HG02938 (cell line): ENCODE measurements around the gene KRT2.

ENCODE experiments used
- ATAC-seq: cut with Tn5 transposase; IDR thresholded peaks from one replicate; pipeline ENCODE4 v1.9.1; 2021; ENCODE audit warnings: mild to moderate bottlenecking, moderate library complexity; ENCODE audit not compliant: unreplicated experiment

Gene KRT2

DNA sequence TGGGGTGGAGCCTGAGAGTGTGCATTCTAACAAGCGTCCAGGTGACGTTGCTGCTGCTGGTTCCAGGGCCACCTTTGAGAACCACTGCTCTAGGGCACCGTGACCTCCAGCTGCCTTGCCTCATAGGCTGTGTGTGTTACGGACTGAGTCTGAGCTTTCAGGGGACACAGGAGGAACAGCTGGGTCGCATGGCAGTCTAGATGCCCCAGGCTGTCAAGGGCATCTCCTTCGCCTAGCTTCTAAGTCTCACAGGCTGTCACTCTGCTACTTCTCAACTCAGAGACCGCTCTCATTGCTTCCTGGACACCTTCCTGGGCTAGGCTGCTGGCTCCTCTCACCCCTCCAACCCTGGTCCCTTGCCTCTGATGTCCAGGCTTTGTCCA is 34.6 kb downstream of the KRT2 start:
- ATAC-seq, result no peak

DNA sequence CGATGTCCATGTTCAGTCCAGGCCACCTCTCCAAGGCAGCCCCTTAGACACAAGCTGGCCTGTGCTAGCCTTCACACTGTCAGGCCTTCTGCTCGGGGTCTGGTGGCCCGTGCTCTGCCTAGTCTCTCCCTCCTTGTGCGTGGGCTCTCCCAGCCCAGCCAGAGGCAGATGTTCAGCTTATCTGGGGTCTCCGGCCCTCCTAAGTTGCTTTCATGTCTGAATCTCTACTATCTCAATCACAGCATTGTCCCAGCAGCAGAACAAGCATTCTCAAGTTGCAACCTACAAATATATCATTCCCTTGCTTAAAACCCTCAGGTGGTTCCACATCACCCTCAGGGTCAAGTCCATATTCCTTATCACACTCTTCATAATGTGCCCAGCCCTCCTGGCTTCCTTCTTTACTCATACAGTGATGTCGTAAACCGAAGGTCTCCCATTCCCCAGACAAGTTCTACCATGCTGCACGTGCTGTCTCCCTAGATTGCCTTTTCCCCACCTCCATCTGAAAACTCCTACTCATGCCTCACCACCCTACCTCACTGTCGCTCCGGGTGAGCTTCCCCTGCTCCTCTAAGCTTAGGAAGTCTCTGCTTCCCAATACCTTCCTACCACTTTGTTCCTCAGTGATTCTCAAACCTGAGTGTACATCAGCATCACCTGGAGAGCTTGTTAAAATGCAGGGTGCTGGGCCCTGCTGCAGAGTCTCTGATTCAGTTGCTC is 35.2 kb downstream of the KRT2 start:
- no peak for ATAC-seq

DNA sequence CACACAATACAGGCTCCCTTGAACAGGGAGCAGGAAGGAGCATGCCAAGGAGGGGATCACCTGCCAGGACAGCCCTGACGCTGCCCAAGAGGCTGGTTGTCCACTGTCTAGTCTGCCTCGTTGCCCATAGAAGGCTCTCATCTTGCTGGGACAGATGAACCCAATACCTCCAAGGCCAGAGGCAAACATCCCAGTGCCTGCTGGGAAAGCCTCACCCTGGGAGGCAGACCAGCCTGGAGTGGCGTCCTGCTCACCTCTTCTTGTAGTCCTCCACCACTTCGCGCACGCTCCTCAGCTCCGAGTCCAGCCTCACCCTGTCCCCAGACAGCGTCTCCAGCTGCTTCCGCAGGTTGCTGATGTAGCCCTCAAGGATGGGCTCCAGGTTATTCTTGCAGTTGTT is 36.1 kb downstream of the KRT2 start:
- no peak for ATAC-seq

DNA sequence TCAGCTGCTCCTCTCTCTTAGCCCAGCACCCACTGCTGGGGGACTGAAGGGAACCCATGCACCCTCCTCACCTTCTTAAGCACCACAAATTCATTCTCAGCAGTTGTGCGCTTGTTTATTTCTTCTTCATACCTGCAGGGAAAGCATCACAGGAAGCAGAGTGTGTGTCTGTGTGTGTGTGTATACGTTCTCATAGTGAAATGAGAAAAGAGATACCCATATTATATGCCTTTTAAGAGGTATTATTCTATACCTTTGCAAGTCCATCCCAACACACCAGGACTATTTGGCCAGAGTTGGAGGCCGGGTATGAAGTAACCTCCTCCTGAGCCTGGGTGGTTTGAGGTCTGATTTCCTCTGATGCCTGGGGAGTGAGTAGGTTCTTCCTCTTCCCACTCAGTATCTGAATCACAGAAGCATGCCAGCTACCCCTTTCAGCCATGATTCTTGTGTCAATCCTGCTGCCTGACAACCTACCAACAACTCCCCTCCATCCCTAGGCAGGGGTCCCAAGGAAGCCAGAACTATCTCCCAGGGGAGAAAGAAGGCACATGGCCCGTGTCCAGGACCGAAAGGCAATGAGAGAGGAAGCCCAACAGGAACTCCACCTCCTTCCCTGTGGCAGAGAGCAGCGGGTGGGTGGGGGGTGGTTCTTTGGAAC is 36.7 kb downstream of the KRT2 start:
- ATAC-seq, result no peak

DNA sequence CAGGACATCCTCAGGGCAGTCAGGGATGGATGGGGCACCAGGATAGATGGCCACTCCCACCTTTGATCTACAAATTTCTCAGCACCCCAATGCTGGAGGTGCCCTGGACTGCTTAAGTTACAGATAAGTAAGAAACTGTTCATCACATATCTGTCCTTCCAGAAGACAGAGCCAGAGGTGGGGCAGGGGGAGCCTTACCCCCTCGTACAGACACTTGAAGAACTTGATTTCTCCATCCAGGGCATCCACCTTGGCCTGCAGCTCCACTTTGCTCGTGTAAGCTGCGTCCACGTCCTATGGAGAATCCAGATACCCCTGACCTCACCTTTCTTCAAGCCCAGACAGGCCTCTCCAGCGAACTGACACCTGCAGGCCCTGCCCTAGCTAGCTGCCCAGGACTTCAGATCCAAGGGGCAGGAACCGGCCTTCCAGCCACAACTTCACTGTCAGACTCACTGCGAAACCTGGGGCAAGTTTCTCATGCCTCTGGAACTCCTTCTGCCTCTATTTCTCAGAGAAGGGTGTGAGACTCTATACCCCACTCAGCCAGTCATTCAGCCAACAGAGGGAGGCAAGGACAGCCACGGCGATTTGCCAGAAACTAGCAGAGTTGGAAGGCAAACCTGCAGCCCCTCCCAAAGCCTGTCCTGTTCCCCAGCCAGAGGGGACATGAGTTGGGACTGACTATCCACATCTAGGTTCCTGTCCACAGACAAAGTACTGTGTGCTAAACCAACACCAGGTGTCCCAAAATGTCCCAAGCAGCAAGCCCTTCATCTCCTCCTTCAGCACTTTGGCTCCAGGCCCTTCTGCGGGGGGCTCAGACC is 37.4 kb downstream of the KRT2 start:
- ATAC-seq, result no peak

DNA sequence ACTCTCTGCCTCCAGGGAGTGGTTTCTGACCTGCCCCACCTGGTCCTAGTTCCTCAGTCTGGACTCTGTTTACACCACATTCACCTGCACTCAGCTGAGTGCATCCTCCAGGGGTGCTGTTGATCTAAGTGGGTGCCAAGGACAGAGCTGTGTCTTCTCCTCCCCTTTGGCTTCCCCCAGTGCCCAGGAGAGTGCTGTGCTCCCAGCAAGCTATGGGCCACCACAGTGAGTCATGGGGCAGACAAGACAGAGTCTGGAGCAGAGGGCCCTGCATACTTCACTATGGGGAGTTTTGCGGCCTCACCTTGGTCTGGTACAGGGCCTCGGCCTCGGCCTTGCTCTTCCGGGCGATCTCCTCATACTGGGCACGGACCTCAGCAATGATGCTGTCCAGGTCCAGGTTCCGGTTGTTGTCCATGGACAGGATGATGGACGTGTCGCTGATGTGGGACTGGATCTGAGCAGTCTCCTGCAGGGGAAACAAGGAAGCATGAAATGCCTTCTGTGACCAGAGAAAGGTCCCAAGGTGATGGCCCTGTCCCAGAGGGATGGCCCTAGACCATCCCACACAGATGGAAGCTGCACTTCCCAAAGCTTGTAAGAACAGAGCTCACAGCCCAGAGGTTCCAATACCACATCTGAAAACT is 38.5 kb downstream of the KRT2 start:
- no peak for ATAC-seq

DNA sequence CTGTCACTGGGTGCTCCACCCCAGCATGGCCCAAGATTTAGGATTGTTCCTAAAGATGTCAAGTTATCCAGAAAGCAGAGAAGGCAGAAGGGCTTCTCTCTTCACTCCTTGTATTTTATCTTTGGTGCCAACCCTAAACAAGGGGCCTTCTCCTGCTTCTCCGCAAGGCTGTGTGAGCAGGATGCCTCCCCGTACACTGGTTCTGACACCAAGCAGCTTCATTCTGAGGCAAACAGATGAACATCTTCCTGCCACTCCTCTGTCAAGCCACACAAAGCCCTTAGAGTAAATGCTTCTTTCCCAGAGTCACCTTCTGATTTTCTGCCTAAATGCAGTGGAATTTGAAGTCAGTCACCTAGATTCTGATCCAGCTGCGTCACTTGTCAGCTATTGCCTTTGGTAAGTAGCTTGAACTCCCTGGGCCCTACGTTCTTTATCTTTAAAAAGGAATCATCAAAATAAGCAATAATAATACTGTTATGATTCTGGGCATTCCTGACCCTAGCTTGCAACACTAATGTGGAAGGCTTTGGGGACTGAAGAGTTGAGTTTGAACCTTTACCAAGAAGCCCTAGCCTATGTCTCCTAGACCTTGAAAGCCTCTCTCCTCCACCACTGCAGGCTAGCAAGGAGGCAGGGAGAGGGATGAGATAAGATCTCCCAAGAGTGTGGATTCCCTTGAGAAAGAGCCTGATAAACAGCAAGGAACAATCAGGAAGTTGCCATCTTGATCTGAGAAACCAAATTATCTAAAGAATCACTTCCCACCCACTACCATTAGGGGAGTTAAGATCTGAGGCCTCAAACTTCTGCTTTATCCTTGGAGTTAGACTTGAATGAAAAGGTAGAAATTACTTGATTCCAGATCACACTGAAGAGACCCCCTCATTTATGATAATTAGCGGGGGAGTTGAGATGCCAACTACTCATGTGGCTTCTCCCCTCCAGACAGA is 39.3 kb downstream of the KRT2 start:
- ATAC-seq, result no peak

DNA sequence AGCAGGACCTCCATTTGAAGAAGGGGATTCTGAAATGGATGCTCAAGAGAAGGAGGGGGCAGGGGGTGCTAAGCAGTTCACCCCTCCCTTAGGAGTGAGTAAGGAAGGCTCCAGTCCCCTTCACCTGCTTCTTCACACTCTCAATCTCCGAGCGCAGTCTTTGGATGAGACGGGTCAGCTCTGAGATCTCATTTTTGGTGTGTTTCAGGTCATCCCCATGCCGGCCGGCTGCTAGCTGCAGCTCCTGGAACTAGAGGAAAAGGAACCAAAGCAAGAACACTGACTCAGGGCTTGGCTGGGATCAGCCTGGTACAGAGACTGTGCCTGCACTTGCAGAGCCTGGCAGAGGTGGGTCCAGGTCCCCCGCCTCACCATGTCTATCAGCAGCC is 40.9 kb downstream of the KRT2 start:
- ATAC-seq, result no peak

DNA sequence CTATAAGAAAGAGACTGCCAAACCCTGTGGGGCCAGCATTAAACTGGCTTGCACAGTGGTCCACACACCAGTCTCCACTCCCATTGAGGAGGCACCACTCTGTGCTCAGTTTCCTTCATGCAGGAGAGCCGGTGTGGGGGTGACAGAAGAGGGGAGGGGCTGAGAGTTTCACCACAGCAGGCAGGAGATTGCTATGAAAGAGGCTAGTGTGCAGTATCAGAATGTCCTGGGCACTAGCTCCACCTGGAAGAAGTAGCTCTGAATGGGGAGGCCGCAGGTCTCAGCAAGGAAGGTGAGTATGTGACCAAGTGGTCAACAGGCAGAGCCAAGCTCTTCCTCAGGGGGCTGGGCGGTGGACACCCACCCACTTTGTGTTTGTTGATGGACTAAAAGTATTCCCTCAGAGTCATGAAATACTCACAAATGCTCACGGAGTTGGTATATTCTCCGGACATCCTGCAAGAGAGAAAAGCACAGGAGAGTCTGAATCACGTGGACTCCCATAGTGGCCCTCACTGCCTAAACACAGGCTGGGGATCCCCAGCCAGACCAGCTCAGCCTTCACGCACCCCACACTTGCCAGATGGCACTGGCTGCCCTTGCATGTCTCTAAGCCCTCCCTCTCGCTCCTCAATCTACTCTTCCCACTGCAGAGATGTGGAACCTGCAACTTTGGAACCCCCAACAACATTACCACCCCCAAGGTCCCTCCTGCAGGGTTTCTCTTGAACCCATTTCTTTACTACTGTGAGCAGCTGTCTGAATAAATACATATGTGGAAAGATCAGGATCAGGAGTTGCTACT is 43.0 kb downstream of the KRT2 start:
- ATAC-seq, result no peak

DNA sequence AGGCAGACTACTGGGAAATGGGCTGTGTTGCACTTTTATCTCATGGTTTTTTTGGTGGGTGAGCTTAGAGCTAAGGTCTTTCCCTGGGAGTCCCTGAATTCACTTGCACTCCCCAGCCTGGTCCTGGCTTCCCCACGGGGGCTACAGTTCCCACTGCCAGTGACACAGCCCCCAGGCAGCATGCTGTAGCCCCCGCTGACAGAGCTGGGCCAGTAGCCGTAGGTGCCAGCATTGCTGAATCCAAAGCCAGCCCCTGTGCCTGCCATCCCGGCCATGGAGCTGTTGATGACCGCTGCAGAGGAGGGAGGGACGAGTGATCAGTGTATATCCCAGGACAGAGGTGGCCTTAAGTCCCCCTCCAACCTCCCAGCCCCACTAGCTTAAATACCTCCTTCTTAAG is 43.9 kb downstream of the KRT2 start:
- ATAC-seq, result no peak

DNA sequence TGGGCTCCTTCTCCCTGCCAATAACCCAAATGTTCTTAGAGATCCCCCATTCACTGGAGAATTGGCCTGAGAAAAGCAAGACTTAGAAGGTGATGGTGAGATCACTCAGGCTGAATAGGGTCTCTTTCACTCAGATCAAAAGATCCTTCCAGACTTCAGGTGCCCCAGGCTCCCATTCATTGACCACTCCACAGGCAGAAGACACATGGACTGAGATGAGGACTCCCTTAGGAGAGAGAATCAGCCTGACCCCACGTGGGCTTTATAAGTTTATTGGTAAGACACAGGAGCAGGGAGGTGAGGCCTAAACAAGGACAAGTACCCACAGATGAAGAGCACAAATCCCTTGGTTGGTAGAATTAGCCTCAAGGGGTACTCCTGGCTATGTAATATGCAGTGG is 44.7 kb downstream of the KRT2 start:
- ATAC-seq, result no peak

DNA sequence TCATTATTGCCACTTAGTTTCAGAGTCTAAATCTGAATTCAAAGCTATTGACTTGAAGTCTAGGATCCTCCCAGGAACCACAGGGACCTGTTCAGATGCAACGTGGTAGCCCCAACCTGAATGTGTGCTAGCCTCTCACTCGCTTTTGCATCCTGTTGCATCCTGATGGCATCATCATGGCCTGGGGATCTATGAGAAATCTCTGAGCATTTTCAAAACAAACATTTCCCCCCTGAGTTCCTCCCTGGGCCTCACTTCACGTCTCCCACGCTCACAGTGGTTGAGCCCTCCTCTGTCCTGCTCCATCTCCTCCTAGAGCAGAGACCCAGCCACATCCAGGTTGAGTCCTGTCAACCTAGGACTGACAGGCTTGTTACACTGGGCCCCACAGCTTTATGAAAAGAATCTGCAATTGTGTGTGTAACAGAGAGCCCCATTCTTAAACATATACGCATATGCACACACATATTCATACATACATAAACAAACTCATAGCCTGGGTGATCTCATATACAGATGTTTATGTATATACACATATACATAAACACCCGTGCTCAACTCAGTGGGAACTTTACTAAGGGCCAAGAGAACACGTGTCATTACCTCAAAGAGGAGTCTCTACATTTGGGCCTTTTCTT is 45.3 kb downstream of the KRT2 start:
- ATAC-seq, result no peak

DNA sequence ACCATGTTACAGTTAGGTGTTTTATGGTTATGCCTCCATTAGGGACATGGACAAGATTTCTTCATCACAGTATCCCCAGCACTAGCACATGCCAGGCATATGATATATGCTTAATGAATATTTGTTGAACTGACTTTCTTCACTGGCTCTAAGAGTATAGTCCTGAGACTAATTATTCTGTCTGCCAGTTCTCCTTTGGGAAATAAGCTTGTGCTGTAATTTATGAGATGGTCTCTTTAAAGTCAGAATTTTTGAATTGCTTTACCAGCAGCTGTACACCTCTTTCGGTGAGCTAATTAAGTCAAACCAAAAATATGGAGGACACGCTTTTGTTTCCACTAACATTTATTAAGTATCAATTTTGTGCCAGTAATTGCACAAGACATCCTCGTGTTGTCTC is 45.9 kb downstream of the KRT2 start:
- ATAC-seq, result no peak

DNA sequence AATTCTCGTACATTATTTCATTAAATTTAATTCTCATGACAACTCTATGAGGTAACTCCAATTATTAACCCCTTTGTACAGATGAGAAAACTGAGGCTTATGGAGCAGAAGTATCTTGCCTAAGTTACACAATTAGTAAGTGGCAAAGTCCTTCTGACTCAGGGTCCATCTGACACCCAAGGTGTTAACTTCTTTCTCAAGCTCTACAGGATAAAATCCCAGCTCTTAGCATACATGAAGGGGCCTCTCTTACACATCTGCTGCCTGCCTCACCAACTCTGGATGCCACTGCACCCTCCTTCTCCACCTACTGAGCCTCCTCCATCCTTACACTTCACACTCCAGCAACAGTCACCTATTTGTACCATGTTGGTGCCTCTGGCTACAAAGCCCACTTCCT is 46.5 kb downstream of the KRT2 start:
- ATAC-seq, result no peak

DNA sequence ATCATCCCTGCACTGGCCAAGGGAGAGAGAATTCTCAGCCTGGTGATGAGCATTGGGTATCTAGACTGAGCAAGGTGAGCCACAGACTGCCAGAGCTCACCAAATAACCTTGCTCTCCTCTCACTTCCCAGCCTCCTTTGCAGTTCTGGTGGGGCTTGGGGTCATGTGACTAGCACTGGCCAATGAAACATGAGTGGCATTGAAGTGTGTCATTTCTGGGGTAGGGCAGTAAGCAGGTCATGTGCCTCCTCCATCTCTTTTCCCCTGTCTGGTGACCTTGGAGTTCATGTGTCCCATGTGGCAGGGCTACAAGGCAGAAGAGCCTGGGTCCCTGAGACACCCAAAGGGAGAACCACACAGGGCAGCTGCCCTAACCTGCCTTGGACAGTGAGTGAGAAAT is 47.2 kb downstream of the KRT2 start:
- no peak for ATAC-seq

DNA sequence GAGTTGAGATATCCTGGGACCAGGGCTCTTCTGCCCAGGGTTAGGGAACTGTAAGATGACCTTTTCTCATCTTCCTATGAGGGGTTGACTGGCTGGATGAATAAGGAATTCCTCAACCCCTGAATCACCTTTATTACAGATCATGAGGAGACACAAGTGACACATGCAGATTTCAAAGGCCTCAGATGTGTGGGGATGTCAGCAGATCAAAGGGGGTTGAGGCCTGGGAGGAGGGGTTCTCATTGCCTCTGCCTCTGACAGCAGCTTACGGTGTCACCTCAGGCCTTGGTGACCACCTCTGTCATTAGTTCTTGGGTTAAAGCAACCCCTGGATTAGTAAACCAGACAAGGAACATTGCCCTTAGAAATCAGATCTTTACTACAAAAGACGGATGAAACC is 48.7 kb downstream of the KRT2 start:
- no peak for ATAC-seq

DNA sequence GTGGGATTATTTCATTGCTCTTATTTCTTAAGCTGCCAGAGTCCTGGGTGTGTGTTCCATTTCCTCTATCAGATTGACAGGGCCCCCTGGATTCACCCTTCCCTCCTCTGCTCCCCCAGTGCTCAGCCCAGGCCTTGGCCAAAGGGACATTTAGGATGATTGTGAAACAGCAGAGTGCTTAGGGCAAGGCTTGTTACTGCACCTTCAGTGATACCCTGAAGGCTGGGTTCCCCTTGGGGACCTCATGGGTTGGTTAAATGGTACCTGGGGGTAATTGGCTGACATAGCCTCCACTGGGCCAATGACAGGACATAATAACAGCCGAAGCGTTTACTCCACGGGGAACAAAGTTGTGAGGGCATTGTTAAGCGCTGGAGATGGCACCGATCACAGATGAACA is 49.5 kb downstream of the KRT2 start:
- no peak for ATAC-seq

DNA sequence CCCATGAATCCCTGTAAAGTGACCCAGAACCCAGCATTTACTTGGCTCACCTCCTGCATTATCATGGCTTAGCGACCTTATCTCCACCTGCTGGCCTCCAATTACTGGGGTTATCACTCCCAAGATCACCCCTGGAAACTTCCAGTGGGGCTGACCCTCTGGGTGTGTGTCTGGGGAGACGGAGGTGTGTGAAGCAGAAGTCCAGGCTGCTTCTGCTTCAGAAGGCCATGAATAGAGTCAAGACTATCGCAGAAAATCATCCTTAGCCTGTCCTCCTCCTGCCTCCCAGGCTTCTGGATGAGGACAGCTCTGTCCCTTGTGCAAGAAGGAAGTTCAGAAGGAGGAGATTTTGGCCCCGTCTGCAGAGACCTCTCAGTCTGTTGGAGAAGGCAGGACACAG is 50.3 kb downstream of the KRT2 start:
- no peak for ATAC-seq

DNA sequence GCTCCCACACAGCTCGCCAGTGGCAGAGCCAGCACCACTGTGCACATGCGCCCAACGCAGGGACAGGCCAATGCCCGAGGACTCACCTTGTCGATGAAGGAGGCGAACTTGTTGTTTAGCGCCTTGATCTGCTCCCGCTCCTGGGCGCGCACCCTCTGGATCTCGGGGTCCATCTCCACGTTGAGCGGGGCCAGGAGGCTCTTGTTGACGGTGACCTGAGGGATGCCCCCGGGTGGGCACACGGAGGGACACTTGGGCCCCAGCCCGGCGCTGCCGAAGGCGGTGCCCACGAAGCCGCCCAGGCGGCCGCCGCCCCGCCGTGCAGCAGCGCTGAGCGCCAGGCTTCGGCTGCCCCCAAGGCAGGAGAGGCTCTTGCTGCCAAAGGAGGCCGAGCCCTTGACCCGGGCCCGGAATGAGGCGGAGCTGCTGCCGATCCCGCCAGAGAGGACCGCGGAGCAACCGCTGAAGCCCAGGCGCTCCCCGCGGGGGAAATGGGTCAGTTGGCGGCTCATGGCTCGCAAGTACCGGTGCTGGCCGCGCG is 51.0 kb downstream of the KRT2 start, which contains the start of gene KRT72:
Gene KRT72 (minus strand): TSS at position 523 of the 541 bp plus-strand sequence. CDS start 11 bp downstream, at position 512.
- ATAC-seq, result no peak
